ENCODE measurements around the gene GLCE.

GLCE gene

GRCh38 chr15:69209661-69210060, 49.2 kb downstream of the GLCE start:
- Histone ChIP-seq H3K4me1 (ENCODE audit: control insufficient read depth in 1 of 2, insufficient read depth in 1 of 2, low read depth in 1 of 2, low read length in 1 of 2) (no peaks in the 10 kb centered on the region), H3K27me3 (no peaks in the 10 kb centered on the region), H3K36me3 (no peaks in the 10 kb centered on the region), H3K4me3 (ENCODE audit: low read depth in 1 of 2, low read length in 1 of 2) (no peak overlapping the region), H3K9me3 (no peaks in the 10 kb centered on the region), H3K27ac (no peak overlapping the region)
- TF ChIP-seq, protein P1, sequence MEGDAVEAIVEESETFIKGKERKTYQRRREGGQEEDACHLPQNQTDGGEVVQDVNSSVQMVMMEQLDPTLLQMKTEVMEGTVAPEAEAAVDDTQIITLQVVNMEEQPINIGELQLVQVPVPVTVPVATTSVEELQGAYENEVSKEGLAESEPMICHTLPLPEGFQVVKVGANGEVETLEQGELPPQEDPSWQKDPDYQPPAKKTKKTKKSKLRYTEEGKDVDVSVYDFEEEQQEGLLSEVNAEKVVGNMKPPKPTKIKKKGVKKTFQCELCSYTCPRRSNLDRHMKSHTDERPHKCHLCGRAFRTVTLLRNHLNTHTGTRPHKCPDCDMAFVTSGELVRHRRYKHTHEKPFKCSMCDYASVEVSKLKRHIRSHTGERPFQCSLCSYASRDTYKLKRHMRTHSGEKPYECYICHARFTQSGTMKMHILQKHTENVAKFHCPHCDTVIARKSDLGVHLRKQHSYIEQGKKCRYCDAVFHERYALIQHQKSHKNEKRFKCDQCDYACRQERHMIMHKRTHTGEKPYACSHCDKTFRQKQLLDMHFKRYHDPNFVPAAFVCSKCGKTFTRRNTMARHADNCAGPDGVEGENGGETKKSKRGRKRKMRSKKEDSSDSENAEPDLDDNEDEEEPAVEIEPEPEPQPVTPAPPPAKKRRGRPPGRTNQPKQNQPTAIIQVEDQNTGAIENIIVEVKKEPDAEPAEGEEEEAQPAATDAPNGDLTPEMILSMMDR (IDR thresholded peaks at IDR 0.05): no peak

DNA sequence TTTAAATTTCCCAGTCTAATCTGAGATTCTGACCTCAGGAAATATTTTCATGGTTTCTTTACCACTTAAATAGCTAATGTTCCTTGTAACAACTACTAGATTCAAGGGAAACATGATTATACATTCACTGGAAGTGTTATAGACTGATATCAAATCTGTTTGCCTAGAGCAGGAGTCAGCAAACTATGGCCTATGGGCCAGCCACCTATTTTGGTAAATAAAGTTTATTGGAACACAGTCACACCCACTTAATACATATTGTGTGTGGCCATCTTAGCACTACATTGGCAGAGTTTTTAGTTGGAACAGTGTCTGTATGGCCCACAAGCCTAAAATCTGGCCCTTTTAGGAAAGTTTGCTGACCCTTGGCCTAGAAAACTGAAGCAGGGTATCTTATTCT, 50.1 kb downstream of the GLCE start:
- Histone ChIP-seq H3K4me1 (ENCODE audit: control insufficient read depth in 1 of 2, insufficient read depth in 1 of 2, low read depth in 1 of 2, low read length in 1 of 2) (no peaks in the 10 kb centered on the region), H3K36me3 (no peaks in the 10 kb centered on the region), H3K4me3 (ENCODE audit: low read depth in 1 of 2, low read length in 1 of 2) (no peak overlapping the region), H3K27me3 (no peaks in the 10 kb centered on the region), H3K27ac (no peak overlapping the region), H3K9me3 (no peaks in the 10 kb centered on the region)
- TF ChIP-seq, protein P1 (IDR thresholded peaks at IDR 0.05): no peak

DNA sequence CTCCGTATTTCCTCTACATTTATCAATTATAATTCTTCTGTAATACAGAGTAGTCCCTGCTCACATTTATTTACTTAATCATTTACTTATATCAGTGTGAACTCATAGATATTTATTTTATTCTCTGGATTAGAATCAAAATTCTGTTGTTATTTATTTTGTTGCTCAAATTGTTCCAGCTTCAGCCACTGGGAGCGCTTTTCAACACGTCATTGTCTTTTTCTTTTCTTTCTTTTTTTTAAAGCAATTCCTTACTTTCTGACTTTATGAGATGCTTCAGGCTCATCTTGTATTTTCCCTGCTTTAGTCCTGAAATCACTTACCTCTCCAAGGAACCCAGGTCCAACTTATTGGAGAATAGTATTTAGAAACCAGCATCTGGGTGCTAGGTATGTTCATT, 53.4 kb downstream of the GLCE start:
- TF ChIP-seq, protein P1 (IDR thresholded peaks at IDR 0.05): no peak
- Histone ChIP-seq H3K4me1 (ENCODE audit: control insufficient read depth in 1 of 2, insufficient read depth in 1 of 2, low read depth in 1 of 2, low read length in 1 of 2) (no peaks in the 10 kb centered on the region), H3K4me3 (ENCODE audit: low read depth in 1 of 2, low read length in 1 of 2) (no peak overlapping the region), H3K9me3 (no peaks in the 10 kb centered on the region), H3K36me3 (no peaks in the 10 kb centered on the region), H3K27ac (no peak overlapping the region), H3K27me3 (no peaks in the 10 kb centered on the region)

DNA sequence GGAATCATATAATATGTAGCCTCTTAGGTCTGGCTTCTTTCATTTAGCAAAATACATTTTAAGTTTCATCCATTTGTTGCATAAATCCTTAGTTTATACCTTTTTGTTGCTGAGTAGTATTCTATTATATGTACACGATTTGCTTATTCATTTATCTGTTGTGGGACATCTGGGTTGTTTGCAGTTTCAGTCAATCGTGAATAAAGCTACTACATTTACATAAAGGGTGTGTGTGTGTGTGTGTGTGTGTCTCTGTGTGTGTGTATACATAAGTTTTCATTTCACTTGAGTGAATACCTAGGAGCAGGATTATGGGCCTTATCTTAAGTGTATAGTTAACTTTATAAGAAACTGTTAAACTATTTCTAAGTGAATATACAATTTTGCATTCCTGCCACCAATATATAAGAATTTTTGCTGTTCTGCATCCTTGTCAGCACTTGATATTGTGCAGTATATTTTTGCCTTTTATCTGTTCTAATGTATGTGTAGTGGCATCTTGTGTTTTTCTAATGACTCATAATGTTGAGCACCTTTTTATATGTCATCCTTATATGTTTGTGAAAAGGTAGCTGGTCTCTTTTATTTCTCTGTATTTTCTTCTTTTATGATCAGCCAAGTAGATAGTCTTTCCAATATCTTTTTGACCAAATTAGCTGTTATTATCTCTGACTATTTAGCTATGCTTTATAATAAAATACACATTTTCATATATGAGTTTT, 55.0 kb downstream of the GLCE start:
- no peaks in the 10 kb centered on the region for H3K36me3 ChIP-seq
- TF ChIP-seq, protein P1 (IDR thresholded peaks at IDR 0.05): no peak
- H3K27me3 ChIP-seq: no peaks in the 10 kb centered on the region
- no peaks in the 10 kb centered on the region for H3K9me3 ChIP-seq
- no peaks in the 10 kb centered on the region for H3K4me1 ChIP-seq (ENCODE audit: control insufficient read depth in 1 of 2, insufficient read depth in 1 of 2, low read depth in 1 of 2, low read length in 1 of 2)
- no peak overlapping the region for H3K27ac ChIP-seq
- no peak overlapping the region for H3K4me3 ChIP-seq (ENCODE audit: low read depth in 1 of 2, low read length in 1 of 2)

GRCh38 chr15:69217381-69217780, 56.9 kb downstream of the GLCE start:
- no peak overlapping the region for H3K27ac ChIP-seq
- no peaks in the 10 kb centered on the region for H3K36me3 ChIP-seq
- TF ChIP-seq, protein P1 (IDR thresholded peaks at IDR 0.05): no peak
- no peaks in the 10 kb centered on the region for H3K9me3 ChIP-seq
- H3K4me1 ChIP-seq (ENCODE audit: control insufficient read depth in 1 of 2, insufficient read depth in 1 of 2, low read depth in 1 of 2, low read length in 1 of 2): no peaks in the 10 kb centered on the region
- H3K4me3 ChIP-seq (ENCODE audit: low read depth in 1 of 2, low read length in 1 of 2): no peak overlapping the region
- no peaks in the 10 kb centered on the region for H3K27me3 ChIP-seq
